ENCODE results near the gene PPP1R12B.
"Not testable (repeated sequence)": the region's sequence is repeated elsewhere in the genome, so short reads cannot be mapped to it uniquely, and the experiment has no call there.

Gene PPP1R12B

DNA sequence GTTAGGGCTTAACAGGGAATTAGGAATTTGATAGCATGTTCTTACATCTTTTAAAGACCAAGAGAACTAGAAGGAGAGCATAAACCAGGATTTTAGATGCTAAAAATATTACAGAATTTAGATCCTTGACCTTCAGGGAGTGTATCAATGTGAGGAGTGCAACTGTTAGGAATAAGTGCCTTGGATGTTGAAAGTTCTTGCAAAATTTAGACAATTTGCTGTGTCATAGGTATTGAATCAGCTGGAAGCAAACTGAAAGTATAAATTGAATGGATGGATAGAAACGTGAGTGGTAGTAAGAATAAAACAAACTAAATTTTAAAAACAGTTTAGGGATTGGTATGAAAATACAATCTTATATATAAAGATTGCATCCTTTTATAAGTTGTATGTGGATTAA is 27.7 kb downstream of the PPP1R12B start:
- Histone ChIP-seq H3K27me3 (no peaks in the 10 kb centered on the region), H3K4me1 (ENCODE audit: control insufficient read depth in 1 of 2, insufficient read depth in 1 of 2, low read depth in 1 of 2, low read length in 1 of 2) (peaks cover 17 to 28% of the 10 kb centered on the region in 2 experiments), H3K4me3 (ENCODE audit: low read depth in 1 of 2, low read length in 1 of 2) (no peak overlapping the region), H3K9me3 (no peaks in the 10 kb centered on the region), H3K27ac (peak overlapping the region; percentile 65), H3K36me3 (no peaks in the 10 kb centered on the region)
- TF ChIP-seq, protein P1, sequence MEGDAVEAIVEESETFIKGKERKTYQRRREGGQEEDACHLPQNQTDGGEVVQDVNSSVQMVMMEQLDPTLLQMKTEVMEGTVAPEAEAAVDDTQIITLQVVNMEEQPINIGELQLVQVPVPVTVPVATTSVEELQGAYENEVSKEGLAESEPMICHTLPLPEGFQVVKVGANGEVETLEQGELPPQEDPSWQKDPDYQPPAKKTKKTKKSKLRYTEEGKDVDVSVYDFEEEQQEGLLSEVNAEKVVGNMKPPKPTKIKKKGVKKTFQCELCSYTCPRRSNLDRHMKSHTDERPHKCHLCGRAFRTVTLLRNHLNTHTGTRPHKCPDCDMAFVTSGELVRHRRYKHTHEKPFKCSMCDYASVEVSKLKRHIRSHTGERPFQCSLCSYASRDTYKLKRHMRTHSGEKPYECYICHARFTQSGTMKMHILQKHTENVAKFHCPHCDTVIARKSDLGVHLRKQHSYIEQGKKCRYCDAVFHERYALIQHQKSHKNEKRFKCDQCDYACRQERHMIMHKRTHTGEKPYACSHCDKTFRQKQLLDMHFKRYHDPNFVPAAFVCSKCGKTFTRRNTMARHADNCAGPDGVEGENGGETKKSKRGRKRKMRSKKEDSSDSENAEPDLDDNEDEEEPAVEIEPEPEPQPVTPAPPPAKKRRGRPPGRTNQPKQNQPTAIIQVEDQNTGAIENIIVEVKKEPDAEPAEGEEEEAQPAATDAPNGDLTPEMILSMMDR (IDR thresholded peaks at IDR 0.05) = no peak

GRCh38 chr1:202379884-202380529 is 31.5 kb downstream of the PPP1R12B start:
- not testable (repeated sequence) for H3K4me3 ChIP-seq (ENCODE audit: low read depth in 1 of 2, low read length in 1 of 2); H3K27me3 ChIP-seq; H3K36me3 ChIP-seq; H3K27ac ChIP-seq; H3K9me3 ChIP-seq
- H3K4me1 ChIP-seq (ENCODE audit: control insufficient read depth in 1 of 2, insufficient read depth in 1 of 2, low read depth in 1 of 2, low read length in 1 of 2) = peaks cover 15 to 19% of the 10 kb centered on the region in 2 experiments

GRCh38 chr1:202380535-202380934 is 32.0 kb downstream of the PPP1R12B start:
- H3K4me3 ChIP-seq (ENCODE audit: low read depth in 1 of 2, low read length in 1 of 2); H3K36me3 ChIP-seq; H3K27me3 ChIP-seq; H3K9me3 ChIP-seq; H3K27ac ChIP-seq: not testable (repeated sequence)
- peaks cover 11 to 14% of the 10 kb centered on the region in 2 experiments for H3K4me1 ChIP-seq (ENCODE audit: control insufficient read depth in 1 of 2, insufficient read depth in 1 of 2, low read depth in 1 of 2, low read length in 1 of 2)

- H3K4me3 ChIP-seq (ENCODE audit: low read depth in 1 of 2, low read length in 1 of 2); H3K27ac ChIP-seq; H3K36me3 ChIP-seq; H3K4me1 ChIP-seq (ENCODE audit: control insufficient read depth in 1 of 2, insufficient read depth in 1 of 2, low read depth in 1 of 2, low read length in 1 of 2); H3K27me3 ChIP-seq; H3K9me3 ChIP-seq: not testable (repeated sequence)
Measured at GRCh38 chr1:202381867-202382266, 33.4 kb downstream of the PPP1R12B start.

DNA sequence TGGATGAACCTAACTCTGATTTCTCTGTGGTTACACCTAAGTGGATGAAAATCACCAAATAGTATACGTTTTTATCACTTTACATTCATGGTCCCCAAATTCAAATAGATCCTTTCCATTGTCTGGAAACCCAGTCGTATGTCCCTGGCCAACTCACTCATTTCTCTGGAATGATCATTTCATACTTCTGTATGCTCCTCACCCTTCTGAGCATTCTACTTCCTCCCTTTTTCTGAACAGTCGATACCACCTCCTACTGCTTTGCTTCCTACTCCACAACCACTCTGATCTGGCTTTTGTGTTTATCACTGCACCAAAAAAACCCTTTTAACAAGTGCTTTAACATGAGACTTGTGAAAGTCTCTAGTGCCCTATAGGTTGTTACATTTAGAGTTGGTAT is 47.3 kb downstream of the PPP1R12B start:
- H3K9me3 ChIP-seq; H3K4me3 ChIP-seq (ENCODE audit: low read depth in 1 of 2, low read length in 1 of 2); H3K36me3 ChIP-seq; H3K27ac ChIP-seq; H3K27me3 ChIP-seq: not testable (repeated sequence)
- peaks cover 11 to 17% of the 10 kb centered on the region in 2 experiments for H3K4me1 ChIP-seq (ENCODE audit: control insufficient read depth in 1 of 2, insufficient read depth in 1 of 2, low read depth in 1 of 2, low read length in 1 of 2)

- Histone ChIP-seq H3K9me3 (no peaks in the 10 kb centered on the region), H3K27me3 (no peaks in the 10 kb centered on the region), H3K27ac (no peak overlapping the region), H3K36me3 (no peaks in the 10 kb centered on the region), H3K4me3 (ENCODE audit: low read depth in 1 of 2, low read length in 1 of 2) (no peak overlapping the region), H3K4me1 (ENCODE audit: control insufficient read depth in 1 of 2, insufficient read depth in 1 of 2, low read depth in 1 of 2, low read length in 1 of 2) (peaks cover 11 to 17% of the 10 kb centered on the region in 2 experiments)
- TF ChIP-seq, protein P1 (IDR thresholded peaks at IDR 0.05) = no peak
Measured at GRCh38 chr1:202397256-202397655, 48.8 kb downstream of the PPP1R12B start.

DNA sequence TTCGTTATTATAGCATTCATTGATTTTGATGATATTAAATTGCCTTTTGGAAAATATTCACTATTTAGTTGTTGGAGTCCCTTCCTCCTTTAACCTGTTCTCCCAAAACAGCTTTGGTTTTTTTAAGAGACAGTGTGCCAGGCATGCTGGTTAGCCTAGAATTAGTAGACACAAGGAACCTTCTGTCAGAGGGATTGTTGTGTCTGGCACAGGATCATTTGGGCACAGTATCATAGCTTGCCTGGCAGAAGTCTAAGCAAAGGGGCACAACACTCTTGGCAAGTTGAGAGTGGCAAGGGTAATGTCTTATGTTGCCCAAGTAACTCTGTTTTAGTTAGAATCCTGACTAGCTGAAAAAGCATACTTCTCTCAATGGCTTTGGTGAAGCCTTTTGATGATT is 49.9 kb downstream of the PPP1R12B start:
- H3K36me3 ChIP-seq; H3K27ac ChIP-seq; H3K27me3 ChIP-seq; H3K9me3 ChIP-seq; H3K4me3 ChIP-seq (ENCODE audit: low read depth in 1 of 2, low read length in 1 of 2): not testable (repeated sequence)
- H3K4me1 ChIP-seq (ENCODE audit: control insufficient read depth in 1 of 2, insufficient read depth in 1 of 2, low read depth in 1 of 2, low read length in 1 of 2) = peaks cover 11 to 17% of the 10 kb centered on the region in 2 experiments

- H3K36me3 ChIP-seq; H3K4me3 ChIP-seq (ENCODE audit: low read depth in 1 of 2, low read length in 1 of 2); H3K27ac ChIP-seq; H3K4me1 ChIP-seq (ENCODE audit: control insufficient read depth in 1 of 2, insufficient read depth in 1 of 2, low read depth in 1 of 2, low read length in 1 of 2); H3K27me3 ChIP-seq; H3K9me3 ChIP-seq: not testable (repeated sequence)
Measured at GRCh38 chr1:202401771-202402170, 53.3 kb downstream of the PPP1R12B start.

GRCh38 chr1:202403381-202403780 is 54.9 kb downstream of the PPP1R12B start:
- H3K4me3 ChIP-seq (ENCODE audit: low read depth in 1 of 2, low read length in 1 of 2); H3K9me3 ChIP-seq; H3K36me3 ChIP-seq; H3K27ac ChIP-seq; H3K4me1 ChIP-seq (ENCODE audit: control insufficient read depth in 1 of 2, insufficient read depth in 1 of 2, low read depth in 1 of 2, low read length in 1 of 2); H3K27me3 ChIP-seq: not testable (repeated sequence)
